PC-3 (cell line): ENCODE data around the gene SUN1. TPM values are rescaled to one million over a fixed set of nuclear protein-coding genes. Genes with fewer than 3 reads are reported as not detected.

Experiments
- ATAC-seq: fragments of 200-7000 bp; cut with Tn5 transposase; 2 replicates; pipeline ENCODE4 v1.9.1; 2020; ENCODE audit warnings: mild to moderate bottlenecking, moderate library complexity
- BruUV-seq: library from RNA; stranded (reverse); fragments of 400-500 nt; replicated peaks from 2 replicates; lab custom pipeline; 2021; lab: Mats Ljungman, UMichigan
- CTCF ChIA-PET: fragments of 300-600 bp; sonication (Branson Sonifier 250); formaldehyde crosslinking; loops from one replicate; lab custom pipeline; 2022; ENCODE audit warnings: antibody characterized with exemption; lab: Charles Lee
- POLR2A ChIA-PET: fragments of 300-600 bp; sonication (Branson Sonifier 250); formaldehyde crosslinking; loops from one replicate; lab custom pipeline; 2022; ENCODE audit warnings: antibody characterized with exemption; ENCODE audit not compliant: unreplicated experiment; lab: Charles Lee
- DNase-seq: peaks from one replicate; pipeline ENCODE4 v3.0.0-alpha.2; 2015
- H2AFZ ChIP-seq: fragments of 300-600 bp; sonication (generic); 2 replicates; pipeline ENCODE4 v1.6.0; 2016; ENCODE audit warnings: antibody characterized with exemption, low read length
- H3F3A ChIP-seq: fragments of 300-600 bp; sonication (generic); one replicate; pipeline ENCODE4 v1.6.0; 2017; ENCODE audit warnings: antibody characterized with exemption, low read length, control low read depth, mild to moderate bottlenecking; ENCODE audit not compliant: unreplicated experiment
- H3K27ac ChIP-seq: fragments of 300-600 bp; sonication (generic); 2 replicates; pipeline ENCODE4 v1.5.1; 2016; ENCODE audit warnings: mild to moderate bottlenecking, low read length
- H3K27me3 ChIP-seq: fragments of 300-600 bp; sonication (generic); 2 replicates; pipeline ENCODE4 v1.6.1; 2016; ENCODE audit warnings: low read length, mixed read lengths
- H3K36me3 ChIP-seq: fragments of 300-600 bp; sonication (generic); 2 replicates; pipeline ENCODE4 v1.6.1; 2016; ENCODE audit warnings: low read depth, mixed run types, low read length, mixed read lengths
- H3K4me1 ChIP-seq: fragments of 300-600 bp; sonication (generic); 2 replicates; pipeline ENCODE4 v1.5.1; 2016; ENCODE audit warnings: low read length; ENCODE audit not compliant: insufficient read depth
- H3K4me2 ChIP-seq: fragments of 300-600 bp; sonication (generic); 2 replicates; pipeline ENCODE4 v1.6.0; 2016; ENCODE audit warnings: low read length
- H3K4me3 ChIP-seq: fragments of 300-600 bp; sonication (generic); 2 replicates; pipeline ENCODE4 v1.5.1; 2016; ENCODE audit warnings: mild to moderate bottlenecking, low read length, mixed read lengths
- H3K79me2 ChIP-seq: fragments of 300-600 bp; sonication (generic); 2 replicates; pipeline ENCODE4 v1.6.1; 2017; ENCODE audit warnings: low read length, mixed read lengths
- H3K9ac ChIP-seq: fragments of 300-600 bp; sonication (generic); 2 replicates; pipeline ENCODE4 v1.6.0; 2016; ENCODE audit warnings: mild to moderate bottlenecking, low read length
- H3K9me2 ChIP-seq: fragments of 300-600 bp; sonication (generic); replicated peaks from 2 replicates; pipeline ENCODE4 v1.6.1; 2016; ENCODE audit warnings: mixed run types, low read length, mixed read lengths
- H3K9me3 ChIP-seq: fragments of 300-600 bp; sonication (generic); 2 replicates; pipeline ENCODE4 v1.6.1; 2016; ENCODE audit warnings: low read length, mixed read lengths
- H4K20me1 ChIP-seq: fragments of 300-600 bp; sonication (generic); 2 replicates; pipeline ENCODE4 v1.6.1; 2016; ENCODE audit warnings: low read length, mixed read lengths
- CTCF ChIP-seq: fragments of 300-600 bp; sonication (generic); conservative IDR thresholded peaks from 2 replicates; pipeline ENCODE4 v1.5.1; 2017; ENCODE audit warnings: antibody characterized with exemption, low read depth, mild to moderate bottlenecking, low read length
- EZH2 ChIP-seq: fragments of 300-600 bp; sonication (generic); IDR thresholded peaks from one replicate; pipeline ENCODE4 v1.6.1; 2017; ENCODE audit warnings: antibody characterized with exemption, mild to moderate bottlenecking, low read length; ENCODE audit not compliant: unreplicated experiment
- EZH2phosphoT487 ChIP-seq: fragments of 300-600 bp; sonication (generic); IDR thresholded peaks from 2 replicates; pipeline ENCODE4 v1.6.1; 2018; ENCODE audit warnings: mild to moderate bottlenecking, antibody characterized with exemption, low read length, borderline replicate concordance
- intact Hi-C: fragments of 100-400 bp; cut with micrococcal nuclease; formaldehyde crosslinking; loops from 2 replicates; pipeline ENCODE4 v1.9.0; 2023
- total RNA-seq: library from RNA; depleted of rRNA; stranded (reverse); fragments of >200 nt; gene quantifications from 2 replicates; pipeline ENCODE4 v1.2.3, GENCODE V29; 2014

Gene SUN1
- total RNA-seq, 1 experiment from 2014 or later, result 92.5 TPM

- ATAC-seq (no peak), DNase-seq (no peak)
- H3K79me2 ChIP-seq, result no peaks in the 10 kb centered on the region
- ChIA-PET POLR2A (no interaction called here), CTCF (no interaction called here)
- no peaks in the 10 kb centered on the region for H4K20me1 ChIP-seq
- H3K9ac ChIP-seq, result no peak overlapping the region
- no peaks in the 10 kb centered on the region for H3K9me2 ChIP-seq
- no peaks in the 10 kb centered on the region for H3K36me3 ChIP-seq
- H3K9me3 ChIP-seq, result no peaks in the 10 kb centered on the region
- H3K27me3 ChIP-seq, result no peaks in the 10 kb centered on the region
- no peak overlapping the region for H2AFZ ChIP-seq
- H3F3A ChIP-seq, result no peaks in the 10 kb centered on the region
- H3K4me1 ChIP-seq, result peaks cover 15% of the 10 kb centered on the region
- no peak overlapping the region for H3K27ac ChIP-seq
- TF ChIP-seq EZH2, result no peak
- TF ChIP-seq CTCF, result no peak
- no peak for TF ChIP-seq EZH2phosphoT487
- no TSS peak for BruUV-seq
- H3K4me3 ChIP-seq, result no peak overlapping the region
- no peak overlapping the region for H3K4me2 ChIP-seq
- intact Hi-C loops, result no loop called here
These were observed 88.8 kb downstream of the SUN1 start for GRCh38 chr7:921071-921461.

GRCh38 chr7:921581-922333 lies 89.5 kb downstream of the SUN1 start:
- BruUV-seq, result no TSS peak
- H3K4me1 ChIP-seq, result peaks cover 15% of the 10 kb centered on the region
- H3K27ac ChIP-seq, result no peak overlapping the region
- POLR2A ChIA-PET, result interaction anchor here (0.6 kb wide), 1 partner anchor 28 kb away, joined by 3 read pairs; no protein-coding TSS in a partner anchor
- no peaks in the 10 kb centered on the region for H3K9me2 ChIP-seq
- no peak overlapping the region for H3K4me2 ChIP-seq
- no peak overlapping the region for H3K4me3 ChIP-seq
- H3K9ac ChIP-seq, result no peak overlapping the region
- TF ChIP-seq EZH2 (no peak), EZH2phosphoT487 (no peak), CTCF (no peak)
- ATAC-seq, result no peak
- H4K20me1 ChIP-seq, result no peaks in the 10 kb centered on the region
- intact Hi-C loops, result no loop called here
- H3K27me3 ChIP-seq, result no peaks in the 10 kb centered on the region
- no peak for DNase-seq
- H3K79me2 ChIP-seq, result no peaks in the 10 kb centered on the region
- H3K9me3 ChIP-seq, result no peaks in the 10 kb centered on the region
- no peaks in the 10 kb centered on the region for H3F3A ChIP-seq
- H2AFZ ChIP-seq, result no peak overlapping the region
- H3K36me3 ChIP-seq, result no peaks in the 10 kb centered on the region
- CTCF ChIA-PET, result no interaction called here
